Activated CD4-positive, alpha-beta T cell treated with anti-CD3 and anti-CD28 coated beads for 36 hours (primary cell): ENCODE data around the gene CXADR. TPM values are rescaled to one million over a fixed set of nuclear protein-coding genes. Genes with fewer than 3 reads are reported as not detected.

ENCODE experiments used
- ATAC-seq: fragments of 200-7000 bp; cut with Tn5 transposase; one replicate; pipeline ENCODE4 v1.10.0; 2021; ENCODE audit warnings: mild to moderate bottlenecking, moderate library complexity
- CTCF ChIA-PET: fragments of 350-600 bp; sonication (Branson Sonifier 250); formaldehyde crosslinking; loops from one replicate; lab custom pipeline; 2021; ENCODE audit warnings: antibody characterized with exemption; lab: Charles Lee
- POLR2A ChIA-PET: fragments of 350-600 bp; sonication (Branson Sonifier 250); formaldehyde crosslinking; loops from one replicate; lab custom pipeline; 2021; ENCODE audit warnings: antibody characterized with exemption, inconsistent platforms; lab: Charles Lee
- DNase-seq: peaks from one replicate; pipeline ENCODE4 v3.0.0-alpha.2; 2020
- H3K27ac Mint-ChIP-seq: one replicate; pipeline ENCODE4 v1.8.0; 2021; ENCODE audit warnings: mixed read lengths
- H3K27me3 Mint-ChIP-seq: one replicate; pipeline ENCODE4 v1.8.0; 2021; ENCODE audit warnings: mixed read lengths
- H3K36me3 Mint-ChIP-seq: one replicate; pipeline ENCODE4 v1.8.0; 2021; ENCODE audit warnings: low read depth, mixed read lengths
- H3K4me1 Mint-ChIP-seq: one replicate; pipeline ENCODE4 v1.8.0; 2021; ENCODE audit warnings: mixed read lengths
- H3K4me3 Mint-ChIP-seq: one replicate; pipeline ENCODE4 v1.8.0; 2021; ENCODE audit warnings: mild to moderate bottlenecking, moderate library complexity, mixed read lengths
- H3K9me3 Mint-ChIP-seq: one replicate; pipeline ENCODE4 v1.8.0; 2021; ENCODE audit warnings: low read depth, mixed read lengths
- intact Hi-C, 2 experiments: fragments of 100-400 bp; cut with DNase I in 1 of 2; cut with micrococcal nuclease in 1 of 2; formaldehyde crosslinking; loops; one replicate each; pipeline versions ENCODE4 v1.14.2 to v1.15.1; 2022 to 2024; cut with DNase I, micrococcal nuclease
- total RNA-seq, 2 experiments: library from RNA; stranded (reverse); gene quantifications; one replicate each; pipeline ENCODE4 v1.2.3, GENCODE V29; 2021

Gene CXADR
- total RNA-seq, 2 experiments from 2014 or later: 0.30 to 0.91 TPM

DNA sequence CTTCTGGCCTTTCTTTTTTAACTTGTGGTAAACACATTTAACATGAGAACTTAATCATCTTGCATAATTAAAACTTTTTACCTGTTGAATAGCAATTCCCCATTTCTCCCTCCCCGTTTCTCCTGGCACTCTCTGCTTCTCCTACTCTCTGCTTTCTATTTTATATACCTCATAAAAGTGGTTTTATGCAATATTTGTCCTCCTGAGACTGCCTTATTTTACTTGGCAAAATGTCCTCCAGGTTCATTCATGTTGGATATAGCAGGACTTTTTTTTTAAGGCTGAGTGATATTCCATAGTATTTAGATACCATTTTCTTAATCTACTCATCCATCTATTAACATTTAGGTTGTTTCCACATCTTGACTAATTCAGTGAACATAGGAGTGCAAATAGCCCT, 64.9 kb downstream of the CXADR start:
- ChIA-PET CTCF (no interaction called here), POLR2A (no interaction called here)
- Mint-ChIP-seq H3K27me3 (peaks cover 2% of the 10 kb centered on the region), H3K9me3 (no peaks in the 10 kb centered on the region), H3K36me3 (no peaks in the 10 kb centered on the region), H3K4me3 (no peak overlapping the region), H3K27ac (no peak overlapping the region), H3K4me1 (no peaks in the 10 kb centered on the region)
- ATAC-seq (no peak), DNase-seq (no peak)
- intact Hi-C loops: no loop called here

DNA sequence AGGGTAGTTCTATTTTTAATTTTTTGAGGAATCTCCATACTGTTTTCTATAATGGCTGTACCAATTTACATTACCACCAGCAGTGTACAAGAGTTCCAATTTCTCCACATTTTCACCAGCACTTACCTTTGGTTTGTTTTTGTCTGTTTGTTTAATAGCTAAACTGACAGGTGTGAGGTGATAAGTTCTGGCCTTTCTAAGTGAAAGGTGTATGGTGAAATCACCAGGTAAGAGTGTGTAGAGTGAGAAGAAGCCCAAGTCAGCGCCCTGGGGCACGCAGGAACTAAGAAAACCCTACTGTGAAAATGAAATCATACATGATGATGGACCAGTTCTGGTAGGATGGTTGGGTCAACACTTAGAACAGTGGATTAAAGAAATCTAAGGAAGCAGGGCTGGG, 65.3 kb downstream of the CXADR start:
- no peaks in the 10 kb centered on the region for H3K36me3 Mint-ChIP-seq
- DNase-seq (no peak), ATAC-seq (no peak)
- no peak overlapping the region for H3K27ac Mint-ChIP-seq
- peaks cover 2% of the 10 kb centered on the region for H3K27me3 Mint-ChIP-seq
- H3K4me1 Mint-ChIP-seq: no peaks in the 10 kb centered on the region
- no peak overlapping the region for H3K4me3 Mint-ChIP-seq
- intact Hi-C loops: no loop called here
- no peaks in the 10 kb centered on the region for H3K9me3 Mint-ChIP-seq
- ChIA-PET CTCF (interaction anchor here (0.9 kb wide), 1 partner anchor 191 kb away, joined by 3 read pairs; no protein-coding TSS in a partner anchor), POLR2A (no interaction called here)

DNA sequence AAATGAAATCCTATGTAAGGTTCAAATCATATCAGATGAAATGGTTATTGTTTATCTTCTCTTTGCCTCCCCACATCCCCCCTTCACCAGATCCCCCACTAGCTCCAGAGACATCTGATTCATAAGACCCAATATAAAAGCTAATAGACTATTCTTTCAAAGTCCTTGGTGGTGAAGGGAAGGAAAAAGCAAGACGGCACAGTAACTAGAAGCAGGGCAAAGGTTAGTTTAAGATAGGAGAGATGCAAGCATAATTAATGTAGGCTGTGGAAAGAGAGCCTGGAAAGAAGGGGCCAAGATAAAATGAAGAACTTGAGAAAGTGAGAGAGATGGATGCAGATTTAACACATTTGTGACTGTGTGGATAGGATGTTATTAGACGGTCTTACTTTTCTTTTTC, 66.0 kb downstream of the CXADR start:
- Mint-ChIP-seq H3K36me3 (no peaks in the 10 kb centered on the region), H3K9me3 (no peaks in the 10 kb centered on the region), H3K4me1 (no peaks in the 10 kb centered on the region), H3K4me3 (no peak overlapping the region), H3K27ac (no peak overlapping the region), H3K27me3 (peaks cover 2% of the 10 kb centered on the region)
- POLR2A ChIA-PET: no interaction called here
- DNase-seq (no peak), ATAC-seq (no peak)
- intact Hi-C loops: no loop called here
- CTCF ChIA-PET: interaction anchor here (0.9 kb wide), 1 partner anchor 192 kb away, joined by 3 read pairs; no protein-coding TSS in a partner anchor

DNA sequence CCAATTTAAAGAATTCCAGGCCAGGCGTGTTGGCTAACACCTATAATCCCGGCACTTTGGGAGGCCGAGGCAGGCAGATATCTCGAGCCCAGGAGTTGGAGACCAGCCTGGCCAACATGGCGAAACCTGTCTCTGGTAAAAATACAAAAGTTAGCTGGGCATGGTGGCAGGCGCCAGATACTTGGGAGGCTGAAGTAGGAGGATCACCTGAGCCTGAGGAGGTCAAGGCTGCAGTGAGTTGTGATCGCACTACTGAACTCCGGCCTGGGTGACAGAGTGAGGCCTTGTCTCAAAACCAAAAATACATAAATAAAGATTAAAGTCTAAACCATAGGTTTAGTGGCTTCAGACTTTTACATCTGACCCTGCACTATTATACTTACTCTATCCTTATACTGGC, 67.5 kb downstream of the CXADR start:
- no peaks in the 10 kb centered on the region for H3K4me1 Mint-ChIP-seq
- no peak overlapping the region for H3K27ac Mint-ChIP-seq
- intact Hi-C loops: no loop called here
- no peaks in the 10 kb centered on the region for H3K27me3 Mint-ChIP-seq
- no peak overlapping the region for H3K4me3 Mint-ChIP-seq
- DNase-seq (no peak), ATAC-seq (no peak)
- no peaks in the 10 kb centered on the region for H3K9me3 Mint-ChIP-seq
- POLR2A ChIA-PET: no interaction called here
- CTCF ChIA-PET: interaction anchor here (1.3 to 3.0 kb wide), 2 partner anchors 11 to 194 kb away, joined by 4 to 13 read pairs; no protein-coding TSS in a partner anchor
- no peaks in the 10 kb centered on the region for H3K36me3 Mint-ChIP-seq

DNA sequence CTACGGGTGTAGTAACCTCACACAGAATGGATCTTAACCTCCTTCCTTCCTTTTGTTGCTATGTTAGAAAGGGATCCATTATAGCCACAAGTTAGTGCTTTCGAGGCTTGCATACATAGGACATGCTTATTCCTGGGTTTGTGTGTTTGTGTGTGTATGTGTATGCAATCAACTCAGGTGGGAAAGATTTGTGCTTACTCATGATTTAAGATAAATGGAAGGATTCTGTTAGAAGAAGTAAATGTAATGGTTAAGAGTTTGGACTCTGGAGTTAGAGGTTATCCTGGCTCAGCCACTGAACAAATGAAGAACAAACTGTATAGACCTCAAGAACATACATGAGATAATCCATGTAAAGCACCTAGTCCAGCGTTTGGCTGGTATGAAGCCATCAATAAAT, 71.1 kb downstream of the CXADR start:
- Mint-ChIP-seq H3K27ac (no peak overlapping the region), H3K4me3 (no peak overlapping the region), H3K36me3 (peaks cover 2% of the 10 kb centered on the region), H3K4me1 (no peaks in the 10 kb centered on the region), H3K9me3 (no peaks in the 10 kb centered on the region), H3K27me3 (no peaks in the 10 kb centered on the region)
- no peak for ATAC-seq
- POLR2A ChIA-PET: no interaction called here
- CTCF ChIA-PET: interaction anchor here (0.7 to 3.5 kb wide), 2 partner anchors 197 to 1841 kb away, joined by 5 to 74 read pairs; no protein-coding TSS in a partner anchor
- intact Hi-C loops: no loop called here
- no peak for DNase-seq

DNA sequence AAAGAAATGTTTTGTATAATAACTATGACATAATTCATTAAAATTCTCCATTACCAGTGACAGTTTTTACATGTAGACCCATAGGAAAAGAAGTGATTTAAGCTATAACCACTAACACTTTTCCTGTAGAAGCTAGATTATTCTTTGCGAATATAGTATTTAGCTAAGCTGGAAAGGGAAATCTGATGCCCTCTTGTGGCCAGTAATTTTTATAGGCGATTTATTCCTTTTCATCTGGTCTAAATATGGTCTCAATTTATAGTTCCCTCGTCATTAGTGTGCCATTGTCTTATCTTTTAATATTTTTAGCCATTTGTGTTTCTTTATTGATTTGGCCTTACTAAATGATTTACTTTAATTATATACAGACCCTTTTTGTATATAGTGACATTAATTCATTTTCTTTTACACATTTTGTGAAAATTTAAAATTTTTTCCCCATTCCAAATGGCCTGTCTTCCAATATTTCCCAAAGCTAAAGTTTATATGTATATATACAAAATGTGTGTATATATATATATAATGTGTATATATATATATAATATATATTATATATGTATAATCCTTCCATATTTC, 73.1 kb downstream of the CXADR start:
- Mint-ChIP-seq H3K27ac (no peak overlapping the region), H3K4me3 (no peak overlapping the region), H3K36me3 (peaks cover 4% of the 10 kb centered on the region), H3K9me3 (no peaks in the 10 kb centered on the region), H3K4me1 (no peaks in the 10 kb centered on the region), H3K27me3 (no peaks in the 10 kb centered on the region)
- ChIA-PET CTCF (interaction anchor here (0.5 to 3.5 kb wide), 17 partner anchors 10 to 848 kb away, joined by 3 to 74 read pairs (median 3); partner anchors contain the start of gene CXADR), POLR2A (no interaction called here)
- intact Hi-C loops: loop anchor here (1.0 to 5.0 kb wide), 2 partner anchors 74 to 199 kb away; partner anchors contain the start of gene CXADR (in 1 of the 2)
- ATAC-seq: no peak
- DNase-seq: no peak

DNA sequence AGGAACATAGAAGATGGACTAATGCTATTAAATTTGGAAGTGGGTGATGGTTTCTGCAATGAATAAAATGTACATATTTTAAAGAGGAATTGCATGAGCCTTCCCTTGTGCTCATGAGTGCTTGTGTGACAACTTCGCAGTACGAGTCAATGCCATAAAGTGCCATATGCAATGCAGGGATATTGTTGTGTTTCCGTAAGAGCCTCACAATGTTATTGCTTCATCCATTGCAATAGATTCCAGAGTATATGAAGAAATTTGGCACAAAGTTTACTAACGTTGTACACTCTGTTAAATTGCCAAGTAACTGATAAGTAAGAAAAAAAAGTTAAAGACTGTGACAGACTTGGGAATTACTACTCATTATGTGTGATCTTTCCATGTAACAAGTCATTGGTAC, 77.6 kb downstream of the CXADR start:
- POLR2A ChIA-PET: no interaction called here
- intact Hi-C loops: no loop called here
- no peaks in the 10 kb centered on the region for H3K27me3 Mint-ChIP-seq
- H3K4me1 Mint-ChIP-seq: no peaks in the 10 kb centered on the region
- no peak overlapping the region for H3K4me3 Mint-ChIP-seq
- H3K36me3 Mint-ChIP-seq: peaks cover 30% of the 10 kb centered on the region
- H3K9me3 Mint-ChIP-seq: no peaks in the 10 kb centered on the region
- CTCF ChIA-PET: interaction anchor here (1.3 kb wide), 1 partner anchor 203 kb away, joined by 3 read pairs; no protein-coding TSS in a partner anchor
- ATAC-seq: no peak
- H3K27ac Mint-ChIP-seq: no peak overlapping the region
- DNase-seq: no peak

DNA sequence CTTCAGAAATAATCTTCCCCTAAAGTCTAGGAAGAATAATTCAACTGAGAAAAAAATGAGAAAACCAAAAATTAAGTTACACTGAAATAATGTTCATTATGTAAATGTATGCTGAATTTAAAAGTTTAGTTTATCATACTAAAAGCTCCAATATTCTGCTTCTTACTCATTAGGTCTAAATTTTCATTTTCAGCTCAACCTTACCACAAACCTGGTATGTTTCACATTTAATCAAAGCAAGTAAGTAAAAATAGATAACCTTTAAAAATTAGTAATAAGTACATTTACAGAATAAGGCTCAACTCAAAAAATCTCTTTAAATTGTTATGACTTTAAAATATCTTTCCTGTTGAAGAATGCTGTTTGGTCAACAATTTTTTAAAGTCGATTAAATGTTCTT, 84.8 kb downstream of the CXADR start:
- ChIA-PET POLR2A (no interaction called here), CTCF (interaction anchor here (0.7 to 1.4 kb wide), 3 partner anchors 12 to 50 kb away, joined by 3 read pairs; no protein-coding TSS in a partner anchor)
- Mint-ChIP-seq H3K27ac (no peak overlapping the region), H3K4me3 (no peak overlapping the region), H3K9me3 (no peaks in the 10 kb centered on the region), H3K4me1 (peaks cover 7% of the 10 kb centered on the region), H3K36me3 (peaks cover 49% of the 10 kb centered on the region), H3K27me3 (no peaks in the 10 kb centered on the region)
- DNase-seq (no peak), ATAC-seq (no peak)
- intact Hi-C loops: no loop called here

DNA sequence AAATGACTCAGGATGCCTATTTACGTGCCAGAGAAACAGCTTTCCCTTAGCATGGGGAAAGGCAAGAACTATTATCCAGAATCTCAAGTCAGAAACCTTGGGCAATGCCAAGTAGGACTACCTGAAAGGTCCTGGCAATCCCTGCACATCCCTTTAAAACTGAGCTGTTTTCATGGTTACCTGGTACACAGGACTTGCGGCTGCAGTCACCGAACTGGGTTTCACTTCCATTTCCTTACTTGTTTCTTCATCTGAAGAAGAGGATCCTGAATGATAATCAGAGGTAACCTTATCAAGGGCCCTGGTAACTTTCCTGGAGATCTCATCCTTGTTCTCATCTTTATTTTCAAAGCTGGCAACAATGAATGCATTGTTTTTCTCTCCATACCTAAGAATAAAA, 85.6 kb downstream of the CXADR start:
- intact Hi-C loops: no loop called here
- Mint-ChIP-seq H3K36me3 (peaks cover 52% of the 10 kb centered on the region), H3K9me3 (no peaks in the 10 kb centered on the region), H3K4me1 (peaks cover 14% of the 10 kb centered on the region), H3K27me3 (no peaks in the 10 kb centered on the region), H3K27ac (peak overlapping the region; percentile 19), H3K4me3 (no peak overlapping the region)
- POLR2A ChIA-PET: no interaction called here
- DNase-seq: no peak
- CTCF ChIA-PET: interaction anchor here (0.8 to 1.4 kb wide), 2 partner anchors 16 to 210 kb away, joined by 3 read pairs; no protein-coding TSS in a partner anchor
- ATAC-seq: no peak

DNA sequence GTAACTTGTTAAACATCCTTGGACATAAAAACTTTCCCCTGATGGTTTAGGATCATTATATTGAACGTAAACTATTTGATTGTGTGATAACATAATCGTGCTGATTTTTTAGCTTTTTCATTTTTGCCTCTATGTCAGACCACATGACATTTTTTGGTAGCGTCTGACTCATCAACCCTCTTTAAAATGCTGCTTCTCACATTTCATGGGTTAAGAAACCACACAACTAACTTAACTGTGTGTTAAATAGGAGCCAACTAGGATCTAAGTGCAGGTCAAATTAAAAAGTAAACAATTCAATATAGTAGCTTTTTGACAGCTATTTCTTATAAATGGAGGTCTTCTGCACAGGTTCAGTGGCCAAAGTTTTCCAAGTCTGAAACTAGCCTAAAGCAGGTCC, 90.0 kb downstream of the CXADR start:
- H3K4me1 Mint-ChIP-seq: peaks cover 24% of the 10 kb centered on the region
- H3K4me3 Mint-ChIP-seq: no peak overlapping the region
- peaks cover 56% of the 10 kb centered on the region for H3K36me3 Mint-ChIP-seq
- intact Hi-C loops: no loop called here
- DNase-seq: no peak
- H3K27ac Mint-ChIP-seq: no peak overlapping the region
- no peaks in the 10 kb centered on the region for H3K9me3 Mint-ChIP-seq
- ChIA-PET POLR2A (no interaction called here), CTCF (interaction anchor here (1.3 to 2.3 kb wide), 2 partner anchors 21 to 217 kb away, joined by 3 to 9 read pairs; no protein-coding TSS in a partner anchor)
- no peak for ATAC-seq
- no peaks in the 10 kb centered on the region for H3K27me3 Mint-ChIP-seq

DNA sequence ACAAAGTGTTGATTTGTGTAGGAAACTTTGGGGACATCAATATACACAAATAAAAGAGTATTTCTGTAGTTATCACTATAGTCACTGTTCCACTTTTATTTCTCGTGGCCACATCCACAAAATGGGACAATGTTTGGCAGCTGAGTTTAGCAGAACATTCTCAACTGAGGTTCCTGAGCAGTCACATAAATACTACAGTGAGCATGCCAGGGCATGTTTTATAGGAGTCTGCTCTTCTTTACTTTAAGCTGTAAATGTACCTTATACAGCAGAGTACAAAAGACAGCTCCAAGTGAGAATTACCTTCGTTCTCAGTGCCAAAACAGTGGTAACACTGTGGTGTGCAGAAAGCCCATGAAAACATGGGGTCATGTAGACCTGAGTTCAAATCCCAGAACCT, 94.8 kb downstream of the CXADR start:
- peaks cover 43% of the 10 kb centered on the region for H3K4me1 Mint-ChIP-seq
- ChIA-PET POLR2A (interaction anchor here (0.7 kb wide), 1 partner anchor 42 kb away, joined by 3 read pairs; no protein-coding TSS in a partner anchor), CTCF (interaction anchor here (0.6 to 0.9 kb wide), 2 partner anchors 12 to 22 kb away, joined by 3 read pairs; no protein-coding TSS in a partner anchor)
- H3K9me3 Mint-ChIP-seq: peaks cover 2% of the 10 kb centered on the region
- H3K36me3 Mint-ChIP-seq: peaks cover 65% of the 10 kb centered on the region
- intact Hi-C loops: no loop called here
- no peak overlapping the region for H3K27ac Mint-ChIP-seq
- DNase-seq (no peak), ATAC-seq (no peak)
- H3K4me3 Mint-ChIP-seq: no peak overlapping the region
- no peaks in the 10 kb centered on the region for H3K27me3 Mint-ChIP-seq

DNA sequence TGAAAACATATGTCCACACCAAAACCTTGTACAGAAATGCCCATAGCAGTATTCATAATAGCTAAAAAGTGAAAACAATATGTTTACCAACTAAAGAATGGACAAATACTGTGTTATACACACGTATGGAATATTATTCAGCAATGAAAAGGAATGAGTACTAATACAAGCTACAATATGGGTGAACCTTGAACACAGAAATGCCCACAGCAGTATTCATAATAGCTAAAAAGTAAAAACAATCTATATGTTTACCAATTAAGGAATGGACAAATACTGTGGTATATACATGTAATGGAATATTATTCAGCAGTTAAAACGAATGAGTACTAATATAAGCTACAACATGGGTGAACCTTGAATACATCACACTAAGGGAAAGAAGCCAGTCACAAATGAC, 96.8 kb downstream of the CXADR start:
- H3K27me3 Mint-ChIP-seq: no peaks in the 10 kb centered on the region
- DNase-seq (no peak), ATAC-seq (no peak)
- H3K27ac Mint-ChIP-seq: no peak overlapping the region
- ChIA-PET POLR2A (no interaction called here), CTCF (interaction anchor here (0.6 to 1.6 kb wide), 4 partner anchors 16 to 223 kb away, joined by 3 to 4 read pairs (median 3); no protein-coding TSS in a partner anchor)
- peaks cover 2% of the 10 kb centered on the region for H3K9me3 Mint-ChIP-seq
- peaks cover 34% of the 10 kb centered on the region for H3K4me1 Mint-ChIP-seq
- peaks cover 46% of the 10 kb centered on the region for H3K36me3 Mint-ChIP-seq
- H3K4me3 Mint-ChIP-seq: no peak overlapping the region
- intact Hi-C loops: loop anchor here (5.0 to 10.0 kb wide), 4 partner anchors 65 to 1877 kb away; partner anchors contain the start of gene C21orf91 (in 1 of the 2)
